A549 (cell line): ENCODE data around the gene SNAP25.

Source experiments
- BHLHE40 ChIP-seq: IDR thresholded peaks from 2 replicates; pipeline ENCODE4 v1.6.1; 2012; ENCODE audit warnings: low read depth, low read length, inconsistent platforms
- CEBPB ChIP-seq, 2 experiments: fragments of >200 bp in 1 of 2; sonication (Bioruptor Twin) in 1 of 2; formaldehyde crosslinking in 1 of 2; IDR thresholded peaks; 2 replicates each; pipeline ENCODE4 v1.6.1; 2012 to 2016
- E2F6 ChIP-seq: IDR thresholded peaks from 2 replicates; pipeline ENCODE4 v1.6.1; 2012; ENCODE audit warnings: low read depth, borderline replicate concordance
- EP300 ChIP-seq, 2 experiments: fragments of >200 bp; sonication (Bioruptor Twin); formaldehyde crosslinking; IDR thresholded peaks; 2 replicates in 1 of 2; 3 replicates in 1 of 2; pipeline ENCODE4 v1.6.1; 2016 to 2017
- JUNB ChIP-seq: fragments of >200 bp; sonication (Bioruptor Twin); formaldehyde crosslinking; IDR thresholded peaks from 2 replicates; pipeline ENCODE4 v1.6.1; 2016
- POLR2A ChIP-seq: IDR thresholded peaks from 2 replicates; pipeline ENCODE4 v1.6.1; 2012; ENCODE audit warnings: mild to moderate bottlenecking, low read length
- RAD21 ChIP-seq, 2 experiments: fragments of >200 bp in 1 of 2; sonication (Bioruptor Twin) in 1 of 2; formaldehyde crosslinking in 1 of 2; IDR thresholded peaks in 1 of 2; conservative IDR thresholded peaks in 1 of 2; 2 replicates in 1 of 2; 3 replicates in 1 of 2; pipeline ENCODE4 v1.6.1; 2012 to 2018; ENCODE audit warnings: inconsistent platforms in 1 of 2
- ZSCAN20 ChIP-seq: fragments of 250-450 bp; sonication (Bioruptor Pico); IDR thresholded peaks from 2 replicates; pipeline ENCODE4 v1.8.0; 2022; ENCODE audit warnings: mild to moderate bottlenecking, moderate library complexity
- TF ChIP-seq, protein P1 (sequence below): fragments of >200 bp; sonication (Bioruptor Twin); formaldehyde crosslinking; IDR thresholded peaks from 3 replicates; pipeline ENCODE4 v1.5.1; 2016
- TF ChIP-seq, protein P2 (sequence below): fragments of 450-650 bp; IDR thresholded peaks from 2 replicates; pipeline ENCODE4 v1.6.1; 2014; ENCODE audit warnings: antibody characterized with exemption
- TF ChIP-seq, protein P3 (sequence below): IDR thresholded peaks from 2 replicates; pipeline ENCODE4 v1.6.1; 2012

DNA sequence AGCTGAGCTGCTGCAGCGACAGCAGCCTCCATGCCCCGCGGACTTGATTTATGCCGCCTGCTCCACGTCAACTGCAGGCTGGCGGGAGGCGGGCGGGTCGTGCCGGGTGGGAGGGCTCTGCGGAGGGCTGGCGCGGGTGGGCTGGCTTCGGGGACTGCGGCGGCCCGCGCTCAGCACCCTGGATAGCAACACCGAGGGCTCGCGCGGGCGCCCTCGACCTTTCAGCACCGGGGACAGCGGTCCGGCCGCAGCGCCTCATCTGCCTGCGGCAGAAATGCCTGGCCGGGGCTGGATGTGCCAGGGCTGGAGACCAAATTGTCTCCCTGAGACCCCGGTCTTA lies 792 bp downstream of the SNAP25 start:
- TF ChIP-seq BHLHE40 (no peak), RAD21 (conservative IDR thresholded peaks at IDR 0.05 in 1 of 2, IDR thresholded peaks at IDR 0.05 in 1 of 2) (peak; percentile 22 to 56; a peak in 4 of 5 replicates), EP300 (IDR thresholded peaks at IDR 0.05) (no peak), POLR2A (peak; percentile 14; the same call in 1 of the 2 replicates), ZSCAN20 (CRISPR knock-in tag) (peak; percentile 96), E2F6 (no peak), CEBPB (IDR thresholded peaks at IDR 0.05) (no peak), JUNB (no peak)
- TF ChIP-seq, protein P1, sequence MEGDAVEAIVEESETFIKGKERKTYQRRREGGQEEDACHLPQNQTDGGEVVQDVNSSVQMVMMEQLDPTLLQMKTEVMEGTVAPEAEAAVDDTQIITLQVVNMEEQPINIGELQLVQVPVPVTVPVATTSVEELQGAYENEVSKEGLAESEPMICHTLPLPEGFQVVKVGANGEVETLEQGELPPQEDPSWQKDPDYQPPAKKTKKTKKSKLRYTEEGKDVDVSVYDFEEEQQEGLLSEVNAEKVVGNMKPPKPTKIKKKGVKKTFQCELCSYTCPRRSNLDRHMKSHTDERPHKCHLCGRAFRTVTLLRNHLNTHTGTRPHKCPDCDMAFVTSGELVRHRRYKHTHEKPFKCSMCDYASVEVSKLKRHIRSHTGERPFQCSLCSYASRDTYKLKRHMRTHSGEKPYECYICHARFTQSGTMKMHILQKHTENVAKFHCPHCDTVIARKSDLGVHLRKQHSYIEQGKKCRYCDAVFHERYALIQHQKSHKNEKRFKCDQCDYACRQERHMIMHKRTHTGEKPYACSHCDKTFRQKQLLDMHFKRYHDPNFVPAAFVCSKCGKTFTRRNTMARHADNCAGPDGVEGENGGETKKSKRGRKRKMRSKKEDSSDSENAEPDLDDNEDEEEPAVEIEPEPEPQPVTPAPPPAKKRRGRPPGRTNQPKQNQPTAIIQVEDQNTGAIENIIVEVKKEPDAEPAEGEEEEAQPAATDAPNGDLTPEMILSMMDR = no peak
- TF ChIP-seq, protein P2, sequence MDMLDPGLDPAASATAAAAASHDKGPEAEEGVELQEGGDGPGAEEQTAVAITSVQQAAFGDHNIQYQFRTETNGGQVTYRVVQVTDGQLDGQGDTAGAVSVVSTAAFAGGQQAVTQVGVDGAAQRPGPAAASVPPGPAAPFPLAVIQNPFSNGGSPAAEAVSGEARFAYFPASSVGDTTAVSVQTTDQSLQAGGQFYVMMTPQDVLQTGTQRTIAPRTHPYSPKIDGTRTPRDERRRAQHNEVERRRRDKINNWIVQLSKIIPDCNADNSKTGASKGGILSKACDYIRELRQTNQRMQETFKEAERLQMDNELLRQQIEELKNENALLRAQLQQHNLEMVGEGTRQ = no peak
- TF ChIP-seq, protein P3, sequence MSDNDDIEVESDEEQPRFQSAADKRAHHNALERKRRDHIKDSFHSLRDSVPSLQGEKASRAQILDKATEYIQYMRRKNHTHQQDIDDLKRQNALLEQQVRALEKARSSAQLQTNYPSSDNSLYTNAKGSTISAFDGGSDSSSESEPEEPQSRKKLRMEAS = peak; percentile 79
